Measurements from ENCODE around the gene TOMM40L.

Gene TOMM40L

DNA sequence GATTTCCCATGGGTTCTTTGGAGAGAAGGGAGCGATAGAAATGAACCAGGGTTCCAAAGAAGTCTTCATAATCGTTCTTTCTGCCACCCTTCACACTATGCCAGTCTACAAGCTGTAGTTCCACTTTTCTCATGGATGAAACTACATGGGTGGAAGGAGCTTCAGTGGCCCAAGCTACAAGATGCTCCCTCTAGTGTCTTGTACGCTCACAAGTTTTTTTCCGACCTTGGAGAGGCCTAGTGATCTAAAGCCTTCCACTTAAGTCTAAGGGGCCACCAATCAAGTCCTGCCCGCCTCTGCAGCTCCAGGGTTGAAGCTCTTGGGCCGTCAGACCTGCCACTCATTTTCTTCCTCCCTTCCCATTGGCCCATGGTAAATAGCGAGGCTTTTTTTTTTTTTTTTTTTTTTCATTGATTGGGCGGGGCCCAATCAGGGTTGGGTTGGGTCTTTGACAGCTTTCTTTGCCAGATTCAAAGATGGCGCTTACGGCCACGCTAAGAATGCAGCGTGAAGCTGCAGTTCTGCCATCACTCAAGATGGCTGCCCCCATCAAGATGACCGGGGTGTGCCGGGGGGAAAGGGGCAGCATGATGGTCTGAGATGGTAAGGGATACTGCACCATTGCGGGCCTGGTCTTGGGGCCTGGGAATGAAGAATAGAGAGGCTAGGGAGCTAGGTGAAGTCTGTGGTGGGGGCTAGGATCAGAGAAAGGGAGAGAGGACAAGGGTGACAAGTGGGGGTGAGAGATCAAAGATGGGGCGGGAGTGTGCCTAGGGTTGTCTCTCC lies at the start of gene TOMM40L:
TOMM40L (plus strand) TSS at position 527 of the 786 bp plus-strand sequence. CDS start 430 bp downstream, outside the sequence.
- peak within 1 kb of the TSS; percentile 35 to 84 (median 76); a peak in 20 of 22 replicates for H3K27ac ChIP-seq
- H3K4me1 ChIP-seq: peaks cover 26 to 60% (median 29%) of the 10 kb centered on the region in 10 experiments
- H3K4me2 ChIP-seq: peak within 1 kb of the TSS; percentile 86 to 99 (median 97)
- no peak for TF ChIP-seq Cebpa-rat (IDR thresholded peaks at IDR 0.05)
- H3K9ac ChIP-seq: peak within 1 kb of the TSS; percentile 71 to 84 (median 80)
- H3K4me3 ChIP-seq: peak within 1 kb of the TSS; percentile 66 to 84 (median 74)
- H3K9me3 ChIP-seq (replicated peaks in 1 of 11): no peaks in the 10 kb centered on the region
- H3K27me3 ChIP-seq: peaks cover 0 to 29% (median 20%) of the 10 kb centered on the region in 11 experiments; a peak in 18 of 22 replicates
- peaks cover 15 to 53% (median 24%) of the 10 kb centered on the region in 11 experiments; a peak in 21 of 22 replicates for H3K36me3 ChIP-seq
- H4K20me1 ChIP-seq: no peaks in the 10 kb centered on the region

DNA sequence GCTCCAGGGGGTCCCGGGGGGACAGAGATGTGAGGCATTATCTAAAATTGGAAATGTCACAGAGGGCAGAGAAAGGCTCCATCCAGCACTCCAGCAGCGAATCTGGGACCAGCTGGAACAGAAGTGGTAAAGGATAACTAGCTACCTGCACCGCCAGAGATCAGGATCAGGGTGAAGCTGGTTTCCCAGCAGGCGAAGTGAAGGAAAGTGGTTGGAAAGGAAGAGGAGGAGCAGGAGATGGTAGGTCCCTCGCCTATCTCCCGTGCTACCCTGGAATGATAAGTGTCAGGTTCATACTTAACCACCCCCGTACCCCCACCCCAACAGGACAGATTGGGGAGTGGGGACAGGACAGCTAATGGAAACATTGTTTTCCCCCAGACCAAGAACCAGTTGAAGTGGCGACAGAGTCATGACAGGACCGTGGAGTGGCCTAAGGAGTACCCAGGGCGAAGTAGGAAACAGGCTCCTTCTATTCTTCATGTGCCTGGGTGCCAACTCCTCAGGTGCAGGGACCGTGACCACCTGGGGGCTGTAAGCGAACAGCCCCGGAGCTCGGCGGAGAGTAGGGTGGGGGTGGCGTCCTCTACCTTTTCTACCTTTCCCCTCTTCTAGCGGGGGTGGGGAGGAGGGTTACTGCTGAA lies 49.3 kb upstream of the TOMM40L start:
- peaks cover 41 to 46% (median 45%) of the 10 kb centered on the region in 11 experiments for H3K36me3 ChIP-seq
- peak overlapping the region; percentile 85 to 99 (median 98) for H3K4me2 ChIP-seq
- peaks cover 46 to 66% (median 56%) of the 10 kb centered on the region in 10 experiments for H3K4me1 ChIP-seq
- peak overlapping the region; percentile 81 to 94 (median 86) for H3K9ac ChIP-seq
- H3K9me3 ChIP-seq (replicated peaks in 1 of 11): no peaks in the 10 kb centered on the region
- peak overlapping the region; percentile 78 to 92 (median 84) for H3K4me3 ChIP-seq
- H3K27ac ChIP-seq: peak overlapping the region; percentile 79 to 92 (median 83)
- TF ChIP-seq Cebpa-rat (IDR thresholded peaks at IDR 0.05): no peak
- no peaks in the 10 kb centered on the region for H3K27me3 ChIP-seq
- peaks cover 0 to 7% (median 0%) of the 10 kb centered on the region in 11 experiments; a peak in 3 of 22 replicates for H4K20me1 ChIP-seq

DNA sequence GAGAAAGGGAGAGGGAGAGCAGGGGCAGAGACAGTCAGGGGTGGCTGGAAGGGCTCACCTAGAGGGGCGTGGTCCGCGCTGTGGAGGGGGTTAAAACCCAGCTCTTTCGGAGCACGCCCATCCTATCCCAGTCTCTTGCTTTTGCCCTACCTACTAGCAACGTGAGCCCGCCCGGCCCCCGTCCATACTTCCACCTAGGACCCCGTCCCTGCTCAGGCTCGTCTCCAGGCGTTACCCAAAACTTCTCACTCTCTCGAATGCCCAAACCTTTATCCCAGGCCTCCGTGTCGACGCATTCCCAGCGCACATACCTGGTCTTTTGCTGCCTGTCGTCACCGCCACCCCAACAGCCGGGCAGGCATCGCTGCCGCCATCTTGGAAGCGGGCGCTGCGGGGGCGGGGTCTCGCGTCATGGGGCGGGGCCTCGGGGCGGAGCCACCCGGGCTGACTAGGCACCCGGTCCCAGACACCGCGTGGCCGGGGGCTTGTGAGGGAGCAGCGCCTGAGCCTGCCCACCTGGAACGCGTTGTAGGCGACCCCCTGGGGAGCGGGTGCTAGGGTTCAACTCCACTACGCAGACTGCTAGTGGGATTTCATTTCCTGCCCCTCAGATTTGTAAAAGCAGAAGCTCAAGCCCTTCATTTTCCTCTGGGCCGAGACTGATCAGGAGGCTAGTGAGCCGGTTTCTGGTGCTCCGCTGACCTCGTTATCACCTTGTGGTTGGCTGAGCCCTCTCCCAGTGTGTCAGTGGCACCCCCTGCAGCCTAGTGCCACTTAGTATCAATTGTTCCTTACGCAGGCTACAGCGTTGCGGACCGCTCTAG lies 48.5 kb upstream of the TOMM40L start, which contains the start of gene B4GALT3:
B4GALT3 (minus strand) TSS at position 396 of the 824 bp plus-strand sequence. CDS start 1,447 bp downstream, outside the sequence.
- H3K4me1 ChIP-seq: peaks cover 54 to 74% (median 63%) of the 10 kb centered on the region in 10 experiments

DNA sequence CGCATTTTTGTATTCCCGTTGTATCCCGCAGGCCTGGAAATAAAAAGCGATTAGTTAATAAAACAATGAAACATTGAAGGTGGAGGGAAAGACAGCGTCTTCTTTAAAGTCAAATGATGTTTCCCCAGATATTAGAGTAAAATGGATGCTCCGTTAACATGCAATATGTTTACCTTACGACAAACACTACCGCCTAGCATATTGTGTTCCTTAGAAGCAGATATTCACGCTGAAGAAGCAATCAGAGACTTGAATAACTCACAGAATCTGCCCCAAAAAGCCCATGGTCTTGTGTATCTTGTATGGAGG lies 48.0 kb upstream of the TOMM40L start:
- Histone ChIP-seq H4K20me1 (peaks cover 0 to 7% (median 0%) of the 10 kb centered on the region in 11 experiments; a peak in 2 of 22 replicates), H3K9ac (peak overlapping the region; percentile 81 to 94 (median 86)), H3K4me1 (peaks cover 59 to 79% (median 69%) of the 10 kb centered on the region in 10 experiments), H3K9me3 (replicated peaks in 1 of 11) (no peaks in the 10 kb centered on the region), H3K4me3 (peak overlapping the region; percentile 78 to 92 (median 84)), H3K36me3 (peaks cover 28 to 33% (median 32%) of the 10 kb centered on the region in 11 experiments), H3K27ac (peak overlapping the region; percentile 79 to 92 (median 83)), H3K27me3 (no peaks in the 10 kb centered on the region), H3K4me2 (peak overlapping the region; percentile 85 to 99 (median 98))
- TF ChIP-seq Cebpa-rat (IDR thresholded peaks at IDR 0.05): no peak

More for the DNA sequence above, 48.5 kb upstream of the TOMM40L start, which contains the start of gene B4GALT3:
- Histone ChIP-seq H3K27ac (peak within 1 kb of the TSS; percentile 79 to 92 (median 83)), H4K20me1 (peaks cover 0 to 7% (median 0%) of the 10 kb centered on the region in 11 experiments; a peak in 2 of 22 replicates), H3K4me2 (peak within 1 kb of the TSS; percentile 85 to 99 (median 98)), H3K9ac (peak within 1 kb of the TSS; percentile 81 to 94 (median 86)), H3K4me3 (peak within 1 kb of the TSS; percentile 78 to 92 (median 84)), H3K27me3 (no peaks in the 10 kb centered on the region), H3K9me3 (replicated peaks in 1 of 11) (no peaks in the 10 kb centered on the region), H3K36me3 (peaks cover 34 to 39% (median 37%) of the 10 kb centered on the region in 11 experiments)
- no peak for TF ChIP-seq Cebpa-rat (IDR thresholded peaks at IDR 0.05)

DNA sequence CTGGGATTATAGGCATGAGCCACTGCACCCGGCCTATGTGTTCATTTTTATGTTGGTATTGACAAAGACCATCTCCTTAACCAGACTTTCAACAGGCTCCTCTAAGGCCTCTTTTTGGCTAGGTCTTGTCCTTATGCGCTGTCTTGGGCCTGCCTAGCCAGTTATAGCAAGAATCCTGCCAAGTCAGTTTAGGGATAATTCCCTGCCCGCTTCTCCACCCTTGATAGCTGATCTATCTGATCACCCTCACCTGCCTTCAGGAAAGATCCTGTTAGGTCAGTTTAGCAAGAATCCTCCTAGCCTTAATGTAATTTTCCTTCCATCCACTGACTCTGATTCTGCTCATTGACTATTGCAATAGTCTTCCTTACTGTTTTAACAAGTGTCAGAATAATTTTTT lies 46.2 kb upstream of the TOMM40L start:
- no peak overlapping the region for H3K4me3 ChIP-seq
- H4K20me1 ChIP-seq: peaks cover 0 to 7% (median 0%) of the 10 kb centered on the region in 11 experiments; a peak in 2 of 22 replicates
- H3K4me2 ChIP-seq: peak overlapping the region in 4 of 11 experiments; percentile 96 to 98 (median 98); a peak in 5 of 22 replicates
- no peak for TF ChIP-seq Cebpa-rat (IDR thresholded peaks at IDR 0.05)
- no peaks in the 10 kb centered on the region for H3K27me3 ChIP-seq
- H3K36me3 ChIP-seq: peaks cover 10 to 15% (median 14%) of the 10 kb centered on the region in 11 experiments
- peak overlapping the region in 1 of 11 experiments; percentile 81; a peak in 2 of 22 replicates for H3K27ac ChIP-seq
- H3K9ac ChIP-seq: no peak overlapping the region
- peaks cover 77 to 90% (median 84%) of the 10 kb centered on the region in 10 experiments for H3K4me1 ChIP-seq
- H3K9me3 ChIP-seq (replicated peaks in 1 of 11): no peaks in the 10 kb centered on the region

DNA sequence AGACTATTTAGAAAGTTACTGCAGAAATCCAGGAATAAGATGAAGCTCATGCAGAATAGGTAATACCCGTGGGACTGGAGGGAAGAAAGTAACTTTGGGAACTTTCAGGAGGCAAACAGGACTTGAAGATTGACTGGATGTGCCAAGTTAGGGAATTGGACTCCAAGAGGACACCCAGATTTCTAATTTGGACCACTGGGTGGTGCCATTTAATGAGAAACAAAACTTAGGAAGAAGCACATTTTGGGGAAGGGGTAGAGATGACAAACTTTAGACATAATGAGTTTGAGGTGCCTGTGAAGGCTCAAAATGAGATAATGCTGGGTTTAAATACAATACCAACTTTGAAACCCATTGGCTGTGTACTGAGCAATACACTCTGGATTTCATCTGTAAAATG lies 45.2 kb upstream of the TOMM40L start:
- Histone ChIP-seq H3K4me2 (peak overlapping the region in 5 of 11 experiments; percentile 31 to 95 (median 81); a peak in 8 of 22 replicates), H3K4me3 (no peak overlapping the region), H3K4me1 (peaks cover 78 to 92% (median 88%) of the 10 kb centered on the region in 10 experiments), H3K9ac (peak overlapping the region in 1 of 11 experiments; percentile 65; a peak in 2 of 22 replicates), H3K9me3 (replicated peaks in 1 of 11) (no peaks in the 10 kb centered on the region), H3K27ac (peak overlapping the region in 5 of 11 experiments; percentile 65 to 99 (median 96); a peak in 8 of 22 replicates), H3K36me3 (peaks cover under 1 to 6% (median 4%) of the 10 kb centered on the region in 11 experiments; a peak in 19 of 22 replicates), H4K20me1 (peaks cover 0 to 7% (median 0%) of the 10 kb centered on the region in 11 experiments; a peak in 1 of 22 replicates), H3K27me3 (no peaks in the 10 kb centered on the region)
- no peak for TF ChIP-seq Cebpa-rat (IDR thresholded peaks at IDR 0.05)

DNA sequence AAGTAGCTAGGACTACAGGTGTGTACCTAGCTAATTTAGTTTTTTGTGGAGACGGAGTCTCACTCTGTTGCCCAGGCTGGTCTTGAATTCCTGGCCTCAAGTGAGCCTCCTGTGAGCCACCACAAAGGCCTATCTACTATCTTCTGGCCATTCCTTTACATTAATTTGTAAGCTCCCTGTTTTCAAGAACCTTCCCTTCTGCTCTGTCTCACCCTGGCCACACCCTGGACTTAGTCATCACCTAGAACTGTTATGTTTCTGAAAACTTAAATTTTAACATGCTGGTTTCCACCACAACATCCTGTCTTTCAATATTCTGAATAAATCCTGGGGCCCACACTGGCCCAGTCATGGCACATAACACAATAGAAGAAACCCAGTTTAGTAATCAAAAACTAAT lies 43.6 kb upstream of the TOMM40L start:
- peak overlapping the region in 10 of 11 experiments; percentile 13 to 99 (median 96); a peak in 19 of 22 replicates for H3K27ac ChIP-seq
- TF ChIP-seq Cebpa-rat (IDR thresholded peaks at IDR 0.05): no peak
- H3K4me2 ChIP-seq: peak overlapping the region; percentile 31 to 95 (median 81)
- peak overlapping the region in 2 of 10 experiments; percentile 25 to 41; a peak in 4 of 20 replicates for H3K4me3 ChIP-seq
- H3K36me3 ChIP-seq: no peaks in the 10 kb centered on the region
- no peaks in the 10 kb centered on the region for H3K9me3 ChIP-seq (replicated peaks in 1 of 11)
- peak overlapping the region in 7 of 11 experiments; percentile 8 to 77 (median 65); a peak in 12 of 22 replicates for H3K9ac ChIP-seq
- H4K20me1 ChIP-seq: no peaks in the 10 kb centered on the region
- H3K27me3 ChIP-seq: no peaks in the 10 kb centered on the region
- H3K4me1 ChIP-seq: peaks cover 80 to 95% (median 91%) of the 10 kb centered on the region in 10 experiments

DNA sequence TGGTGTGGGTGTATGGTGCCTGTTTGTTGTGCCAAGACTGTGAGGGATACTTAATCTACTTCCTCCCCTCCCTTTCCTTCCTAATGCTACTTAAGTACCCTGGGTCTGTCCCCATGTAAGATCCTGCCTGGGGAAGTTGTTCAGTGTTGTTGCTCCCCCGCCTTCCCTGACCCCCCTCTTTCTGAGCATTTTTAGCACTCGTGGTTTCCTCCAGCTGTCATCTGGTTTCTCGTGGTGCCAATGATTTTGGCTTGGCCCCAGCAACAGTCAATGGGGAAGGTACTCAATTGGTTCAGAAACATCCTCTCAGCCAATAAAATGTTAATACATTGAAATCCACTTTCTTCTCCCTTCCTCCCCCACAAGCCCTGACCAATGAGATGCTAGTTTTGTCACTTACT lies 40.6 kb upstream of the TOMM40L start:
- no peaks in the 10 kb centered on the region for H4K20me1 ChIP-seq
- H3K4me1 ChIP-seq: peaks cover 71 to 97% (median 83%) of the 10 kb centered on the region in 10 experiments
- H3K4me3 ChIP-seq: peak overlapping the region in 4 of 10 experiments; percentile 8 to 52 (median 24); a peak in 6 of 20 replicates
- peak overlapping the region; percentile 78 to 99 (median 96) for H3K27ac ChIP-seq
- H3K27me3 ChIP-seq: no peaks in the 10 kb centered on the region
- H3K9ac ChIP-seq: peak overlapping the region; percentile 68 to 85 (median 80); a peak in 21 of 22 replicates
- no peak for TF ChIP-seq Cebpa-rat (IDR thresholded peaks at IDR 0.05)
- H3K36me3 ChIP-seq: no peaks in the 10 kb centered on the region
- H3K9me3 ChIP-seq (replicated peaks in 1 of 11): no peaks in the 10 kb centered on the region
- peak overlapping the region; percentile 64 to 95 (median 83) for H3K4me2 ChIP-seq

Data from BLaER1 treated with 17β-estradiol and CSF1 and Interleukin-3, amounts not matched to agents 10 nM and 100 nM (cell line).